ENCODE results near the gene NUDT13.
A peak's percentile ranks its signal among the peaks of the same experiment; 100 is the strongest.
"Not testable (repeated sequence)": the region's sequence is repeated elsewhere in the genome, so short reads cannot be mapped to it uniquely, and the experiment has no call there.

The NUDT13 gene

GRCh38 chr10:73106301-73106700, 4.0 kb upstream of the NUDT13 start:
- no peak for DNase-seq

- DNase-seq = not testable (repeated sequence)
These were observed 1.0 kb upstream of the NUDT13 start for GRCh38 chr10:73109248-73109652.

GRCh38 chr10:73112032-73112431, 1.8 kb downstream of the NUDT13 start:
- DNase-seq = not testable (repeated sequence)

GRCh38 chr10:73113551-73113950, 3.3 kb downstream of the NUDT13 start:
- no peak for DNase-seq

GRCh38 chr10:73116017-73116416, 5.8 kb downstream of the NUDT13 start:
- no peak for DNase-seq

- DNase-seq = no peak
These were observed 7.9 kb downstream of the NUDT13 start for GRCh38 chr10:73117976-73118743.

GRCh38 chr10:73119457-73119856, 9.2 kb downstream of the NUDT13 start:
- no peak for DNase-seq

- DNase-seq = no peak
These were observed 9.7 kb downstream of the NUDT13 start for GRCh38 chr10:73119952-73120351.

GRCh38 chr10:73126343-73126742, 16.1 kb downstream of the NUDT13 start:
- DNase-seq = no peak

GRCh38 chr10:73131301-73131700, 21.0 kb downstream of the NUDT13 start:
- DNase-seq = no peak

GRCh38 chr10:73131913-73132686, 21.8 kb downstream of the NUDT13 start:
- DNase-seq = no peak

- no peak for DNase-seq
These were observed 24.5 kb downstream of the NUDT13 start for GRCh38 chr10:73134727-73135126.

- DNase-seq = no peak
These were observed 26.4 kb downstream of the NUDT13 start for GRCh38 chr10:73136627-73137026.

- DNase-seq = no peak
These were observed 29.0 kb downstream of the NUDT13 start for GRCh38 chr10:73139251-73139650.

- DNase-seq = no peak
These were observed 31.3 kb downstream of the NUDT13 start for GRCh38 chr10:73141603-73142002.

- not testable (repeated sequence) for DNase-seq
These were observed 40.6 kb downstream of the NUDT13 start for GRCh38 chr10:73150633-73151413.

- no peak for DNase-seq
These were observed 41.8 kb downstream of the NUDT13 start for GRCh38 chr10:73152009-73152408.

- no peak for DNase-seq
These were observed 45.8 kb downstream of the NUDT13 start for GRCh38 chr10:73156054-73156453.

GRCh38 chr10:73159038-73159648, 48.9 kb downstream of the NUDT13 start:
- DNase-seq = peak; percentile 10 to 39

- no peak for DNase-seq
These were observed 50.8 kb downstream of the NUDT13 start for GRCh38 chr10:73161079-73161478.

GRCh38 chr10:73161662-73162061, 51.4 kb downstream of the NUDT13 start:
- no peak for DNase-seq

- DNase-seq = no peak
These were observed 52.8 kb downstream of the NUDT13 start for GRCh38 chr10:73163096-73163495.

GRCh38 chr10:73166972-73167371, 56.7 kb downstream of the NUDT13 start:
- no peak for DNase-seq

Measured in hippocampal formation (tissue), 2 donors.